ENCODE data around the gene TEAD1.

DNA sequence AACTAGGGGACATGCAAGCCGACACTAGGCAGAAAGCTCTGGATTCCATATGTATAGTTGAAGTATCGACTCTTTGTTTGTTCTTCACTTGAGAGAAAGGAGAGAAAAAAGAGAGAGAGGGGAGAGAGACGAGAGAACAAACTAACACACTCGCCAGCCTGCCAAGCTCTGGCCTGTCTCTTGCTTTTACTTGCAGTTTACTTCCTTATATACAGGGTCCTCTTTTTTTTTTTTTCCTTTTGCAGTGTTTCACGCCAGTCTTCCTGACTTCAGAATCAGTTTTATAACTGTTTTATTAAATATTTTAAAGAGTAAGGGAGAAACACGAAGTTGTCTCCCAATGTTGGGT, 19.9 kb downstream of the TEAD1 start:
- TF ChIP-seq, protein P1, sequence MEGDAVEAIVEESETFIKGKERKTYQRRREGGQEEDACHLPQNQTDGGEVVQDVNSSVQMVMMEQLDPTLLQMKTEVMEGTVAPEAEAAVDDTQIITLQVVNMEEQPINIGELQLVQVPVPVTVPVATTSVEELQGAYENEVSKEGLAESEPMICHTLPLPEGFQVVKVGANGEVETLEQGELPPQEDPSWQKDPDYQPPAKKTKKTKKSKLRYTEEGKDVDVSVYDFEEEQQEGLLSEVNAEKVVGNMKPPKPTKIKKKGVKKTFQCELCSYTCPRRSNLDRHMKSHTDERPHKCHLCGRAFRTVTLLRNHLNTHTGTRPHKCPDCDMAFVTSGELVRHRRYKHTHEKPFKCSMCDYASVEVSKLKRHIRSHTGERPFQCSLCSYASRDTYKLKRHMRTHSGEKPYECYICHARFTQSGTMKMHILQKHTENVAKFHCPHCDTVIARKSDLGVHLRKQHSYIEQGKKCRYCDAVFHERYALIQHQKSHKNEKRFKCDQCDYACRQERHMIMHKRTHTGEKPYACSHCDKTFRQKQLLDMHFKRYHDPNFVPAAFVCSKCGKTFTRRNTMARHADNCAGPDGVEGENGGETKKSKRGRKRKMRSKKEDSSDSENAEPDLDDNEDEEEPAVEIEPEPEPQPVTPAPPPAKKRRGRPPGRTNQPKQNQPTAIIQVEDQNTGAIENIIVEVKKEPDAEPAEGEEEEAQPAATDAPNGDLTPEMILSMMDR (IDR thresholded peaks at IDR 0.05; ENCODE audit: low read depth, low read length, poor library complexity, severe bottlenecking) = no peak
- no peak for TF ChIP-seq EZH2phosphoT487 (IDR thresholded peaks at IDR 0.05; ENCODE audit: borderline replicate concordance, low read length)
